ENCODE data around the gene RNASE8. TPM values are rescaled to one million over a fixed set of nuclear protein-coding genes. Genes with fewer than 3 reads are reported as not detected.

RNASE8 gene
- total and polyA plus RNA-seq, 7 donors = not detected

DNA sequence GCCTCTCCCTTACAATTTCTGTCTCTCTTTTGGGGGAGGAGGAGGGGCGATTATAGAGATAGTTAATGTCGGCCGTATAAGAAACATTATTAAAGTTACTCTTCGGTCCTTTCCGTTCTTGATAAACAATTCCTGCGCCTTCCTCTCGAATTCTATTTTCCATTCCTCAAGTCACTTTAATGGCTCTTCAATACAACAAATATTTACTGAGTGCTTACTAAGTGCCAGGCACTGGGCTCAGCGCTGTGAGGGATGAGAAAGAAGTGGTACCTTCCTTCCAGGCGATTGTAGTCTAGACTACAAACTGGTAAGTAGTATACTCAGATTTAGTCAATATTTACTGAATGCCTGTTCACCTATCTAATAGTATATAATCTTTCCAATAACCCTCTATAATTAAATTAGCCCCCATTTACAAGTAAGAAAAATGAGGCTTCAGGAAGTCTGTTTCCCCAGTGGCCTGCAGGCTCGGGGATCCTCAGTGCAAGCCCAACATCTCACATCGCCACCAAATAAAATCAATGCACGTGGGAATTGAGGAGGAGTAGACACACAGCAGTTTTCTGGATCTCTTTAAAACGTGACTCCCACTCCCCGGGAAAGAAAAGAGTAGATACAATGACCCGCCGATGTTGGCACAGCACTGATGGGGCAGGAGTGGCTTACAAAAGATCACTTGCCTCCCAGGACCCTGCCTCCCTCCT, 41.4 kb downstream of the RNASE8 start:
- Histone ChIP-seq H3K27me3 (no peaks in the 10 kb centered on the region), H3K9me3 (no peaks in the 10 kb centered on the region), H3K36me3 (no peaks in the 10 kb centered on the region), H3K27ac (peak overlapping the region; percentile 92 to 98 (median 97)), H3K4me1 (peaks cover 0 to 60% (median 56%) of the 10 kb centered on the region in 4 donors), H3K4me3 (peak overlapping the region; percentile 53 to 77 (median 72))
- WGBS, 2 donors = 7 to 16% methylated on average over 16 of the region's 16 CpGs
- TF ChIP-seq, protein P1, sequence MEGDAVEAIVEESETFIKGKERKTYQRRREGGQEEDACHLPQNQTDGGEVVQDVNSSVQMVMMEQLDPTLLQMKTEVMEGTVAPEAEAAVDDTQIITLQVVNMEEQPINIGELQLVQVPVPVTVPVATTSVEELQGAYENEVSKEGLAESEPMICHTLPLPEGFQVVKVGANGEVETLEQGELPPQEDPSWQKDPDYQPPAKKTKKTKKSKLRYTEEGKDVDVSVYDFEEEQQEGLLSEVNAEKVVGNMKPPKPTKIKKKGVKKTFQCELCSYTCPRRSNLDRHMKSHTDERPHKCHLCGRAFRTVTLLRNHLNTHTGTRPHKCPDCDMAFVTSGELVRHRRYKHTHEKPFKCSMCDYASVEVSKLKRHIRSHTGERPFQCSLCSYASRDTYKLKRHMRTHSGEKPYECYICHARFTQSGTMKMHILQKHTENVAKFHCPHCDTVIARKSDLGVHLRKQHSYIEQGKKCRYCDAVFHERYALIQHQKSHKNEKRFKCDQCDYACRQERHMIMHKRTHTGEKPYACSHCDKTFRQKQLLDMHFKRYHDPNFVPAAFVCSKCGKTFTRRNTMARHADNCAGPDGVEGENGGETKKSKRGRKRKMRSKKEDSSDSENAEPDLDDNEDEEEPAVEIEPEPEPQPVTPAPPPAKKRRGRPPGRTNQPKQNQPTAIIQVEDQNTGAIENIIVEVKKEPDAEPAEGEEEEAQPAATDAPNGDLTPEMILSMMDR (IDR thresholded peaks at IDR 0.05) = no peak
- TF ChIP-seq POLR2A (IDR thresholded peaks at IDR 0.05) (no peak), EP300 (IDR thresholded peaks at IDR 0.05) (no peak), POLR2AphosphoS5 (IDR thresholded peaks at IDR 0.05) (no peak)
- intact Hi-C loops (cut with DNase I) = loop anchor here (5.0 to 10.0 kb wide), 3 partner anchors 417 to 764 kb away; partner anchors contain the start of genes CCNB1IP1 and RNASE4
- DNase-seq = no peak

DNA sequence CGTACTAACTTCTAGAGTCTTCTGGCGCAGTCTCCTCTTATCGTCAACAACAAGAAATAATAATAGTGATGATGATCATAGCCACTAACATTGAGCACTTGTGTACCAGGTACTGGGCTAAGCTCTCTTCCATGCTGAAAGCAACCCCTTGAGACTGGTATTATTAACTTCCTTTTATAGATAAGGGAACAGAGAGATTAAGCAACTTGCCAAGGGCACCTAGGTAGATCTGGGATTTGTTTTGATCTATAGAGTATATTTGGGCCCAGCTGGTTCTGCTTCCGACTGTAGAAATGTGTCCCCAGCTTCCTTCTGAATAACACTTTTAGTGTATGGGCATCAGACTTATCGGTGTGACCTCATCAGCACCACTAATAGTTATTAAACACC, 42.0 kb downstream of the RNASE8 start:
- peaks cover 0 to 60% (median 55%) of the 10 kb centered on the region in 4 donors for H3K4me1 ChIP-seq
- no peak for DNase-seq
- intact Hi-C loops (cut with DNase I) = loop anchor here (5.0 to 10.0 kb wide), 3 partner anchors 417 to 765 kb away; partner anchors contain the start of genes CCNB1IP1 and RNASE4
- H3K4me3 ChIP-seq = peak overlapping the region in 2 of 4 donors; percentile 70 to 77
- WGBS, 2 donors = 56 to 78% methylated on average over 5 of the region's 5 CpGs
- no peak for TF ChIP-seq POLR2A (IDR thresholded peaks at IDR 0.05)
- TF ChIP-seq, protein P1 (IDR thresholded peaks at IDR 0.05) = no peak
- no peaks in the 10 kb centered on the region for H3K36me3 ChIP-seq
- H3K27me3 ChIP-seq = no peaks in the 10 kb centered on the region
- no peaks in the 10 kb centered on the region for H3K9me3 ChIP-seq
- peak overlapping the region; percentile 92 to 98 (median 97) for H3K27ac ChIP-seq

DNA sequence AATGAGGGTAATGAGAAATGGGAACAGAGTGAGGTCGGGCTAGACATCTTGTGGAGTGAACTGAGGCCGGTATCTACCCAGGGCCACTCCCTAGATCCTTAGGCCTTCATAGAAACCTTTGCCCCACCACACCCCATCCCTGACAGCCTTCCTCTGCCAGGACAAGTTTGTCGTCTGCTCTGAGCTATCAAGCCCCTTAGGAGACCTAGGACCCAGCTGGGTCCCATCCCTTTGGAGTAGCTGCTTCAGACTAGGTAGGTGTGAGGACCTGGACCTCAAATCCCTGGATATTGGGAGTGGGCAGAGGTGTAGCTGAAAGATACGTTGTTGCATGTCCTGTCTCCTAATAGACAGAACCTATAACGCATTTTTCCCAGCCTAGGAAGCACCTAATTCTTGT, 43.3 kb downstream of the RNASE8 start, which contains the start of gene TMEM253:
TSS of gene TMEM253 (plus strand) at position 136 of the 400 bp plus-strand sequence. CDS start 278 bp downstream, outside the sequence.
- Histone ChIP-seq H3K9me3 (no peaks in the 10 kb centered on the region), H3K36me3 (no peaks in the 10 kb centered on the region), H3K27ac (peak within 1 kb of the TSS; percentile 92 to 98 (median 97)), H3K27me3 (no peaks in the 10 kb centered on the region), H3K4me3 (no peak within 1 kb of the TSS), H3K4me1 (peaks cover 0 to 63% (median 57%) of the 10 kb centered on the region in 4 donors)
- intact Hi-C loops (cut with DNase I) = loop anchor here (10.0 kb wide), 1 partner anchor 246 kb away; no protein-coding TSS in a partner anchor
- TF ChIP-seq EP300 (IDR thresholded peaks at IDR 0.05) (no peak), POLR2A (IDR thresholded peaks at IDR 0.05) (peak in 1 of 2 donors; percentile 40)
- no peak for DNase-seq
- 26 to 73% methylated on average over 5 of the region's 5 CpGs for WGBS, 2 donors

DNA sequence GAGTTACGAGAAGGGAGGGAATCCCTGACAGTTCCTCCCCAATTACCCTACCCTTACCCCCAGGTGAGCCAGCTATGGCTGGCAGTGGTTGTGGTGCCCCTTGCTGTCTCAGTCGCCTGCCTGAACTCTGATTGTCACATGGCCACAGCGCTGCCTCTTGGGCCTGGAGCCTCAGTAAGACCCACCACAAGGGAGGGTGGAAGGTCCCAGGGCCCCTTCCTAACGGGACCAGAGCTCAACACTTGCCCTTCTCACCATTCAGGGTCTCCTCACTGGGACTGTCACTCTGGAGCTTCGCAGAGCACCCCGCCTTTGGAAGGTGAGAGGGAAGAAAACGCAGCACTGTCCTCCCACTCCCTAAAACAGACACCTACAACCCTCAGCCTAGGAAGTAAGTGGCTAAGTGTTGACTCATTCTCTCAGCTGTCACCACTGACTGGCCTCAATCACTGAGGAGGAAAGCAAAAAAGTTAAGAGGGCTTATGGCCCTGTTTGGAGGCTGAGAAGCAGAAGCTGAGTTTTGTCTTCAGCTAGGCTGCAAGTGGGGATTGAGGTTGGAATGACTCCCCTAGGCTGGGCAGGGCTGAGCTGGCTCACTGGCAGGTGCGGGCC, 44.3 kb downstream of the RNASE8 start:
- TF ChIP-seq, protein P1 (IDR thresholded peaks at IDR 0.05) = no peak
- TF ChIP-seq POLR2A (IDR thresholded peaks at IDR 0.05) (no peak), EP300 (IDR thresholded peaks at IDR 0.05) (no peak), POLR2AphosphoS5 (IDR thresholded peaks at IDR 0.05) (no peak)
- H3K27ac ChIP-seq = peak overlapping the region in 1 of 4 donors; percentile 11
- no peaks in the 10 kb centered on the region for H3K9me3 ChIP-seq
- DNase-seq = no peak
- H3K4me3 ChIP-seq = no peak overlapping the region
- peaks cover 0 to 63% (median 56%) of the 10 kb centered on the region in 4 donors for H3K4me1 ChIP-seq
- intact Hi-C loops (cut with DNase I) = loop anchor here (10.0 kb wide), 1 partner anchor 247 kb away; no protein-coding TSS in a partner anchor
- H3K36me3 ChIP-seq = no peaks in the 10 kb centered on the region
- no peaks in the 10 kb centered on the region for H3K27me3 ChIP-seq
- WGBS, 2 donors = 70 to 87% methylated on average over 8 of the region's 8 CpGs

All from sigmoid colon (tissue), 7 donors.